ENCODE data around the gene COL7A1. TPM values are rescaled to one million over a fixed set of nuclear protein-coding genes. Genes with fewer than 3 reads are reported as not detected.

Gene COL7A1
- total RNA-seq (1 to 10 TPM; 1.5 to 9.4 (median 2.6) TPM), polyA plus RNA-seq (10 to 100 TPM in 1 of 3 donors, 1 to 10 TPM in 2; 1.4 to 15.4 (median 3.0) TPM)

- Histone ChIP-seq H3K36me3 (peaks cover 8 to 17% (median 12%) of the 10 kb centered on the region in 4 donors), H3K27ac (peak within 1 kb of the TSS; percentile 20 to 89 (median 26)), H3K4me3 (peak within 1 kb of the TSS; percentile 16 to 50 (median 40)), H3K9me3 (no peaks in the 10 kb centered on the region), H3K4me1 (peaks cover 0 to 46% (median 39%) of the 10 kb centered on the region in 4 donors), H3K27me3 (peaks cover 0 to 15% (median 5%) of the 10 kb centered on the region in 3 donors)
- WGBS, 2 donors: 2 to 11% methylated on average over 35 of the region's 35 CpGs
- TF ChIP-seq CTCF (IDR thresholded peaks at IDR 0.05): no peak
- TF ChIP-seq POLR2AphosphoS5 (IDR thresholded peaks at IDR 0.05): peak in 1 of 4 donors; percentile 15
- TF ChIP-seq EP300 (IDR thresholded peaks at IDR 0.05): no peak
- no peak for TF ChIP-seq POLR2A (IDR thresholded peaks at IDR 0.05)
- intact Hi-C loops (cut with DNase I): no loop called here
- no peak for DNase-seq
Measured at GRCh38 chr3:48595075-48595525, at the start of gene COL7A1. TSS of gene COL7A1 (minus strand) at chr3:48595329. CDS start at chr3:48595159, 170 bp downstream.

- intact Hi-C loops (cut with DNase I): no loop called here
- no peak overlapping the region for H3K4me3 ChIP-seq
- no peak for DNase-seq
- no peaks in the 10 kb centered on the region for H3K4me1 ChIP-seq
- TF ChIP-seq CTCF (IDR thresholded peaks at IDR 0.05): no peak
- TF ChIP-seq POLR2A (IDR thresholded peaks at IDR 0.05): no peak
- no peak for TF ChIP-seq POLR2AphosphoS5 (IDR thresholded peaks at IDR 0.05)
- TF ChIP-seq EP300 (IDR thresholded peaks at IDR 0.05): no peak
- H3K27ac ChIP-seq: no peak overlapping the region
- H3K27me3 ChIP-seq: no peaks in the 10 kb centered on the region
- H3K36me3 ChIP-seq: no peaks in the 10 kb centered on the region
- WGBS, 2 donors: 92% methylated on average over 12 of the region's 12 CpGs
- H3K9me3 ChIP-seq: no peaks in the 10 kb centered on the region
Measured at GRCh38 chr3:48642605-48643004, 47.5 kb upstream of the COL7A1 start.

- Histone ChIP-seq H3K27me3 (no peaks in the 10 kb centered on the region), H3K4me3 (no peak overlapping the region), H3K4me1 (peaks cover 0 to 2% (median 2%) of the 10 kb centered on the region in 4 donors), H3K27ac (no peak overlapping the region), H3K36me3 (no peaks in the 10 kb centered on the region), H3K9me3 (no peaks in the 10 kb centered on the region)
- 92 to 95% methylated on average over 3 of the region's 3 CpGs for WGBS, 2 donors
- intact Hi-C loops (cut with DNase I): no loop called here
- no peak for DNase-seq
- TF ChIP-seq EP300 (IDR thresholded peaks at IDR 0.05): no peak
- TF ChIP-seq POLR2AphosphoS5 (IDR thresholded peaks at IDR 0.05): no peak
- TF ChIP-seq POLR2A (IDR thresholded peaks at IDR 0.05): no peak
- TF ChIP-seq CTCF (IDR thresholded peaks at IDR 0.05): no peak
Measured at GRCh38 chr3:48641396-48641795, 46.3 kb upstream of the COL7A1 start.

- Histone ChIP-seq H3K27ac (no peak overlapping the region), H3K36me3 (no peaks in the 10 kb centered on the region), H3K27me3 (no peaks in the 10 kb centered on the region), H3K4me1 (peaks cover 0 to 12% (median 10%) of the 10 kb centered on the region in 4 donors), H3K4me3 (no peak overlapping the region), H3K9me3 (no peaks in the 10 kb centered on the region)
- intact Hi-C loops (cut with DNase I): loop anchor here (2.0 kb wide), 1 partner anchor 13 kb away; no protein-coding TSS in a partner anchor
- no peak for DNase-seq
- no peak for TF ChIP-seq POLR2AphosphoS5 (IDR thresholded peaks at IDR 0.05)
- TF ChIP-seq POLR2A (IDR thresholded peaks at IDR 0.05): no peak
- TF ChIP-seq EP300 (IDR thresholded peaks at IDR 0.05): no peak
- no peak for TF ChIP-seq CTCF (IDR thresholded peaks at IDR 0.05)
- 89 to 90% methylated on average over 38 of the region's 38 CpGs for WGBS, 2 donors
Measured at GRCh38 chr3:48639944-48640606, 44.9 kb upstream of the COL7A1 start.
